ENCODE data around the gene PLD2.

The PLD2 gene

DNA sequence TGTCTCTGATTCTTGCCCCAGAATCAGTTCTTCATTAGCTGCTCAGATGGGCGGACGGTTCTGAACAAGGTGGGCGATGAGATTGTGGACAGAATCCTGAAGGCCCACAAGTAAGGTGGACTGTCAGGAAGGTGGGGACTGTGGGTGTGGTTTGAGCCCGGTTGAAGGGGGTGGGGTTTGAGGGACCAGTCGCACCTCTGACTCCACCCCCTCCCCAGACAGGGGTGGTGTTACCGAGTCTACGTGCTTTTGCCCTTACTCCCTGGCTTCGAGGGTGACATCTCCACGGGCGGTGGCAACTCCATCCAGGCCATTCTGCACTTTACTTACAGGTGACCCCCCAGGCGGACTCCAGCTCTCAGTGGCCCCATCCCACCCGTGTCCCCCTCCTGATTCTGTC, 11.3 kb downstream of the PLD2 start:
- H3K4me3 ChIP-seq (ENCODE audit: insufficient read depth in 1 of 2, low read depth in 1 of 2, low read length in 2 of 2) = no peak overlapping the region
- H3K27me3 ChIP-seq (ENCODE audit: control insufficient read depth in 1 of 2, insufficient read depth in 1 of 2, low read length in 2 of 2) = no peaks in the 10 kb centered on the region
- no peak overlapping the region for H3K27ac ChIP-seq (ENCODE audit: low read length, poor library complexity, severe bottlenecking)
- no peak overlapping the region for H3K18ac ChIP-seq (ENCODE audit: low read depth in 1 of 2, low read length in 2 of 2)
- H3K4ac ChIP-seq (ENCODE audit: low read depth in 1 of 2, low read length in 2 of 2) = no peak overlapping the region
- H2BK5ac ChIP-seq (ENCODE audit: low read depth, low read length, poor library complexity, severe bottlenecking) = no peak overlapping the region
- no peak overlapping the region for H2AK5ac ChIP-seq (ENCODE audit: low read length, severe bottlenecking)
- H3K4me2 ChIP-seq (ENCODE audit: low read length, poor library complexity, severe bottlenecking) = no peak overlapping the region
- H2AFZ ChIP-seq (ENCODE audit: low read depth, low read length) = no peak overlapping the region
- H3K36me3 ChIP-seq (ENCODE audit: control insufficient read depth in 1 of 2, insufficient read depth in 2 of 2, low read depth in 1 of 2, low read length in 2 of 2) = peaks cover 67 to 69% of the 10 kb centered on the region in 2 experiments
- H4K91ac ChIP-seq (ENCODE audit: low read length) = no peak overlapping the region
- WGBS = 82% methylated on average over 12 of the region's 12 CpGs
- H3K14ac ChIP-seq (ENCODE audit: low read length in 2 of 2) = no peak overlapping the region
- no peak overlapping the region for H2BK120ac ChIP-seq (ENCODE audit: low read depth, low read length)
- no peak overlapping the region for H2BK12ac ChIP-seq (ENCODE audit: low read length in 2 of 2)
- no peak overlapping the region for H2BK15ac ChIP-seq (ENCODE audit: low read depth, poor library complexity, severe bottlenecking)
- H4K8ac ChIP-seq (ENCODE audit: low read length) = no peak overlapping the region
- no peak overlapping the region for H3K9ac ChIP-seq (ENCODE audit: low read length)
- no peaks in the 10 kb centered on the region for H3K4me1 ChIP-seq (ENCODE audit: control insufficient read depth, insufficient read depth, low read depth, low read length)
- no peak overlapping the region for H3K23ac ChIP-seq (ENCODE audit: low read length in 2 of 2)
- DNase-seq = no peak
- H3K9me3 ChIP-seq (ENCODE audit: control insufficient read depth, low read length) = no peaks in the 10 kb centered on the region
- H3K79me1 ChIP-seq (replicated peaks; ENCODE audit: low read length, poor library complexity, severe bottlenecking) = peaks cover 2% of the 10 kb centered on the region

GRCh38 chr17:4822835-4823234, 15.9 kb downstream of the PLD2 start:
- no peak overlapping the region for H3K14ac ChIP-seq (ENCODE audit: low read length in 2 of 2)
- no peaks in the 10 kb centered on the region for H3K4me1 ChIP-seq (ENCODE audit: control insufficient read depth, insufficient read depth, low read depth, low read length)
- no peak overlapping the region for H2BK120ac ChIP-seq (ENCODE audit: low read depth, low read length)
- no peak for DNase-seq
- H3K4me3 ChIP-seq (ENCODE audit: insufficient read depth in 1 of 2, low read depth in 1 of 2, low read length in 2 of 2) = no peak overlapping the region
- no peaks in the 10 kb centered on the region for H3K27me3 ChIP-seq (ENCODE audit: control insufficient read depth in 1 of 2, insufficient read depth in 1 of 2, low read length in 2 of 2)
- H4K8ac ChIP-seq (ENCODE audit: low read length) = no peak overlapping the region
- H3K27ac ChIP-seq (ENCODE audit: low read length, poor library complexity, severe bottlenecking) = no peak overlapping the region
- H3K9ac ChIP-seq (ENCODE audit: low read length) = no peak overlapping the region
- no peak overlapping the region for H3K18ac ChIP-seq (ENCODE audit: low read depth in 1 of 2, low read length in 2 of 2)
- no peaks in the 10 kb centered on the region for H3K9me3 ChIP-seq (ENCODE audit: control insufficient read depth, low read length)
- no peak overlapping the region for H2BK15ac ChIP-seq (ENCODE audit: low read depth, poor library complexity, severe bottlenecking)
- H3K4ac ChIP-seq (ENCODE audit: low read depth in 1 of 2, low read length in 2 of 2) = no peak overlapping the region
- no peak overlapping the region for H4K91ac ChIP-seq (ENCODE audit: low read length)
- H3K36me3 ChIP-seq (ENCODE audit: control insufficient read depth in 1 of 2, insufficient read depth in 2 of 2, low read depth in 1 of 2, low read length in 2 of 2) = peaks cover 39 to 40% of the 10 kb centered on the region in 2 experiments
- WGBS = 92% methylated on average over 3 of the region's 3 CpGs
- H2AFZ ChIP-seq (ENCODE audit: low read depth, low read length) = no peak overlapping the region
- no peak overlapping the region for H2AK5ac ChIP-seq (ENCODE audit: low read length, severe bottlenecking)
- no peak overlapping the region for H2BK12ac ChIP-seq (ENCODE audit: low read length in 2 of 2)
- no peak overlapping the region for H3K4me2 ChIP-seq (ENCODE audit: low read length, poor library complexity, severe bottlenecking)
- H2BK5ac ChIP-seq (ENCODE audit: low read depth, low read length, poor library complexity, severe bottlenecking) = no peak overlapping the region
- no peak overlapping the region for H3K23ac ChIP-seq (ENCODE audit: low read length in 2 of 2)
- H3K79me1 ChIP-seq (replicated peaks; ENCODE audit: low read length, poor library complexity, severe bottlenecking) = no peaks in the 10 kb centered on the region

DNA sequence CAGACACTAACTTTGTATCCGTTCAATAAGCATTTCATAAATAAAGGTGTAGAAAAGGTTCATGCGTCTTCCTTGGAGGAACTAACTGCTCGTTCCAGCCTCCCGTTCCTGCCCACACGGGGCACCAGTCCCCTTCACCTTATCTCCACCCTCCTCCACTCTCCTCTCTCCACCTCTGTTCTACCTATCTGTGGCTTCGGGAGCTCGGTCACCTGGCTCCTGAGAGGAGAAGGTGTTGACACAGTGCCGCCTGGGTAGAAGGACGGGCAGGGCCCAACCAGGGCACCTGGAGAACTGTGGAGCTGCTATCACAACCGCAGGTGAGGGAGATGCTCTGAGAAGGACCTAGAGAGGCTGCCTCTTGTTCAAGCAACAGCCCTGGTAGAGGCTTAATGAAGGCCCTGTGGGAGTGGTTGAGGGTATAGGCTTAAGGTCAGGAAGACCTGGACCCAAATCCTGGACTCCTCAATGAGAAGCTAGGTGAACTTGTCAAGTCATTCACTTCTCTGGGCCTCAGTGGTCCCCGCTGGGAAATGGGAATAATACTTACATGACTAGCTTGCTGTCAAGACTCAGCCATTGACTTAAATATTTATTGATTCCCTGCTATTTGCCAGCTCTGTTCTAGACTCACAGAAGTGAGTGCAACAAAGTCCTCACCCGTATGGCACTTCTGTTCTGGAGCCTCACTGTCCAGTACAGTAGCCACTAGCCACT, 16.6 kb downstream of the PLD2 start:
- peaks cover 32 to 33% of the 10 kb centered on the region in 2 experiments for H3K36me3 ChIP-seq (ENCODE audit: control insufficient read depth in 1 of 2, insufficient read depth in 2 of 2, low read depth in 1 of 2, low read length in 2 of 2)
- no peaks in the 10 kb centered on the region for H3K9me3 ChIP-seq (ENCODE audit: control insufficient read depth, low read length)
- no peak overlapping the region for H2BK120ac ChIP-seq (ENCODE audit: low read depth, low read length)
- H2BK15ac ChIP-seq (ENCODE audit: low read depth, poor library complexity, severe bottlenecking) = no peak overlapping the region
- H3K23ac ChIP-seq (ENCODE audit: low read length in 2 of 2) = no peak overlapping the region
- no peak for DNase-seq
- no peak overlapping the region for H4K8ac ChIP-seq (ENCODE audit: low read length)
- no peak overlapping the region for H4K91ac ChIP-seq (ENCODE audit: low read length)
- H2AFZ ChIP-seq (ENCODE audit: low read depth, low read length) = no peak overlapping the region
- 90% methylated on average over 12 of the region's 12 CpGs for WGBS
- H3K18ac ChIP-seq (ENCODE audit: low read depth in 1 of 2, low read length in 2 of 2) = no peak overlapping the region
- no peaks in the 10 kb centered on the region for H3K27me3 ChIP-seq (ENCODE audit: control insufficient read depth in 1 of 2, insufficient read depth in 1 of 2, low read length in 2 of 2)
- no peak overlapping the region for H3K4ac ChIP-seq (ENCODE audit: low read depth in 1 of 2, low read length in 2 of 2)
- H3K4me1 ChIP-seq (ENCODE audit: control insufficient read depth, insufficient read depth, low read depth, low read length) = no peaks in the 10 kb centered on the region
- H3K14ac ChIP-seq (ENCODE audit: low read length in 2 of 2) = no peak overlapping the region
- H2BK5ac ChIP-seq (ENCODE audit: low read depth, low read length, poor library complexity, severe bottlenecking) = no peak overlapping the region
- H3K4me3 ChIP-seq (ENCODE audit: insufficient read depth in 1 of 2, low read depth in 1 of 2, low read length in 2 of 2) = no peak overlapping the region
- no peak overlapping the region for H2BK12ac ChIP-seq (ENCODE audit: low read length in 2 of 2)
- no peak overlapping the region for H3K4me2 ChIP-seq (ENCODE audit: low read length, poor library complexity, severe bottlenecking)
- no peak overlapping the region for H2AK5ac ChIP-seq (ENCODE audit: low read length, severe bottlenecking)
- H3K9ac ChIP-seq (ENCODE audit: low read length) = no peak overlapping the region
- H3K27ac ChIP-seq (ENCODE audit: low read length, poor library complexity, severe bottlenecking) = no peak overlapping the region
- no peaks in the 10 kb centered on the region for H3K79me1 ChIP-seq (replicated peaks; ENCODE audit: low read length, poor library complexity, severe bottlenecking)

- Histone ChIP-seq H3K4me2 (ENCODE audit: low read length, poor library complexity, severe bottlenecking) (no peak overlapping the region), H2BK120ac (ENCODE audit: low read depth, low read length) (no peak overlapping the region), H3K4ac (ENCODE audit: low read depth in 1 of 2, low read length in 2 of 2) (no peak overlapping the region), H4K91ac (ENCODE audit: low read length) (no peak overlapping the region), H2BK5ac (ENCODE audit: low read depth, low read length, poor library complexity, severe bottlenecking) (no peak overlapping the region), H3K79me1 (replicated peaks; ENCODE audit: low read length, poor library complexity, severe bottlenecking) (no peaks in the 10 kb centered on the region), H3K23ac (ENCODE audit: low read length in 2 of 2) (no peak overlapping the region), H3K27ac (ENCODE audit: low read length, poor library complexity, severe bottlenecking) (no peak overlapping the region), H2BK12ac (ENCODE audit: low read length in 2 of 2) (no peak overlapping the region), H3K27me3 (ENCODE audit: control insufficient read depth in 1 of 2, insufficient read depth in 1 of 2, low read length in 2 of 2) (no peaks in the 10 kb centered on the region), H3K9ac (ENCODE audit: low read length) (no peak overlapping the region), H3K18ac (ENCODE audit: low read depth in 1 of 2, low read length in 2 of 2) (no peak overlapping the region), H2AK5ac (ENCODE audit: low read length, severe bottlenecking) (no peak overlapping the region), H3K36me3 (ENCODE audit: control insufficient read depth in 1 of 2, insufficient read depth in 2 of 2, low read depth in 1 of 2, low read length in 2 of 2) (peaks cover 13 to 15% of the 10 kb centered on the region in 2 experiments), H3K4me1 (ENCODE audit: control insufficient read depth, insufficient read depth, low read depth, low read length) (no peaks in the 10 kb centered on the region), H2AFZ (ENCODE audit: low read depth, low read length) (no peak overlapping the region), H2BK15ac (ENCODE audit: low read depth, poor library complexity, severe bottlenecking) (no peak overlapping the region), H4K8ac (ENCODE audit: low read length) (no peak overlapping the region), H3K4me3 (ENCODE audit: insufficient read depth in 1 of 2, low read depth in 1 of 2, low read length in 2 of 2) (no peak overlapping the region), H3K14ac (ENCODE audit: low read length in 2 of 2) (no peak overlapping the region), H3K9me3 (ENCODE audit: control insufficient read depth, low read length) (no peaks in the 10 kb centered on the region)
- no peak for DNase-seq
- WGBS = 63% methylated on average over 8 of the region's 8 CpGs
These were observed 20.4 kb downstream of the PLD2 start for GRCh38 chr17:4827399-4827798.

Measured in mesenchymal stem cell (in vitro differentiated cells and primary cell).